Neural cell (in vitro differentiated cells): ENCODE data around the gene WNT5B. TPM values are rescaled to one million over a fixed set of nuclear protein-coding genes. Genes with fewer than 3 reads are reported as not detected.

Source experiments
- H2AFZ ChIP-seq: fragments of 200-600, 300-800 bp; sonication (generic), shearing (Covaris generic); 2 replicates; pipeline ENCODE4 v1.6.0; 2014; ENCODE audit warnings: low read depth, mild to moderate bottlenecking, antibody characterized with exemption, low read length, moderate library complexity
- H3F3A ChIP-seq: fragments of 200-600 bp; shearing (Covaris generic); 2 replicates; pipeline ENCODE4 v1.6.1; 2016; ENCODE audit warnings: mild to moderate bottlenecking, moderate library complexity, mixed read lengths, antibody characterized with exemption, low read length; ENCODE audit not compliant: insufficient read depth, poor library complexity, severe bottlenecking
- H3K27ac ChIP-seq: fragments of 200-600, 300-800 bp; sonication (generic), shearing (Covaris generic); 2 replicates; pipeline ENCODE4 v1.5.1; 2014; ENCODE audit warnings: mild to moderate bottlenecking, low read length, moderate library complexity
- H3K27me3 ChIP-seq: fragments of 300-800, 200-600 bp; sonication (generic), shearing (Covaris generic); 2 replicates; pipeline ENCODE4 v1.6.0; 2014; ENCODE audit warnings: mild to moderate bottlenecking, low read depth, low read length, moderate library complexity; ENCODE audit not compliant: insufficient read depth
- H3K36me3 ChIP-seq: fragments of 300-800, 200-600 bp; sonication (generic), shearing (Covaris generic); 2 replicates; pipeline ENCODE4 v1.5.1; 2014; ENCODE audit warnings: mild to moderate bottlenecking, antibody characterized with exemption, low read length, moderate library complexity; ENCODE audit not compliant: insufficient read depth
- H3K4me2 ChIP-seq: fragments of 300-800, 200-600 bp; sonication (generic), shearing (Covaris generic); 2 replicates; pipeline ENCODE4 v1.6.0; 2014; ENCODE audit warnings: mild to moderate bottlenecking, low read length
- H3K4me3 ChIP-seq: fragments of 300-800, 200-600 bp; sonication (generic), shearing (Covaris generic); 2 replicates; pipeline ENCODE4 v1.5.1; 2014; ENCODE audit warnings: mild to moderate bottlenecking, low read length, moderate library complexity
- H3K79me2 ChIP-seq: fragments of 200-600 bp; shearing (Covaris generic); replicated peaks from 2 replicates; pipeline ENCODE4 v1.6.0; 2014; ENCODE audit warnings: mild to moderate bottlenecking, low read length, moderate library complexity; ENCODE audit not compliant: insufficient read depth
- H3K9ac ChIP-seq: fragments of 300-800, 200-600 bp; sonication (generic), shearing (Covaris generic); 2 replicates; pipeline ENCODE4 v1.6.1; 2016; ENCODE audit warnings: mild to moderate bottlenecking, low read length, mixed read lengths
- H3K9me2 ChIP-seq: fragments of 200-600 bp; shearing (Covaris generic); 2 replicates; pipeline ENCODE4 v1.6.1; 2016; ENCODE audit warnings: mild to moderate bottlenecking, low read length, mixed read lengths; ENCODE audit not compliant: insufficient read depth
- H3K9me3 ChIP-seq: fragments of 200-600, 300-800 bp; sonication (generic), shearing (Covaris generic); 2 replicates; pipeline ENCODE4 v1.6.1; 2016; ENCODE audit warnings: mild to moderate bottlenecking, mixed run types, low read length, moderate library complexity, mixed read lengths
- H4K20me1 ChIP-seq: fragments of 200-600 bp; shearing (Covaris generic); 2 replicates; pipeline ENCODE4 v1.6.1; 2016; ENCODE audit warnings: mild to moderate bottlenecking, mixed run types; ENCODE audit not compliant: insufficient read depth
- EP300 ChIP-seq: fragments of 450-650 bp; conservative IDR thresholded peaks from 2 replicates; pipeline ENCODE4 v1.6.1; 2014; ENCODE audit warnings: antibody characterized with exemption, mild to moderate bottlenecking, moderate library complexity; ENCODE audit not compliant: poor library complexity, severe bottlenecking
- EZH2 ChIP-seq: fragments of 200-600, 300-800 bp; shearing (Covaris generic), sonication (generic); IDR thresholded peaks from 2 replicates; pipeline ENCODE4 v1.6.1; 2014; ENCODE audit warnings: antibody characterized with exemption, low read length, borderline replicate concordance, mild to moderate bottlenecking; ENCODE audit not compliant: insufficient read depth, poor library complexity, severe bottlenecking
- MXI1 ChIP-seq: fragments of 450-650 bp; conservative IDR thresholded peaks from 2 replicates; pipeline ENCODE4 v1.6.1; 2014; ENCODE audit warnings: antibody characterized with exemption, mild to moderate bottlenecking; ENCODE audit not compliant: poor library complexity, severe bottlenecking
- POLR2AphosphoS5 ChIP-seq: IDR thresholded peaks from 2 replicates; pipeline ENCODE4 v1.6.1; 2012
- RAD21 ChIP-seq: fragments of 450-650 bp; conservative IDR thresholded peaks from 2 replicates; pipeline ENCODE4 v1.6.1; 2014; ENCODE audit warnings: antibody characterized with exemption, mild to moderate bottlenecking, moderate library complexity
- SMC3 ChIP-seq: fragments of 450-650 bp; conservative IDR thresholded peaks from 2 replicates; pipeline ENCODE4 v1.6.1; 2014; ENCODE audit warnings: antibody characterized with exemption, mild to moderate bottlenecking, moderate library complexity; ENCODE audit not compliant: poor library complexity
- TAF1 ChIP-seq: IDR thresholded peaks from 2 replicates; pipeline ENCODE4 v1.6.1; 2012; ENCODE audit warnings: low read depth
- polyA plus RNA-seq: library from polyadenylated mRNA; depleted of rRNA; stranded (reverse); fragments of >200 nt; gene quantifications from 2 replicates; pipeline ENCODE4 v1.2.3, GENCODE V29; 2014
- TF ChIP-seq, protein P1 (sequence below): IDR thresholded peaks from 2 replicates; pipeline ENCODE4 v1.6.1; 2012; ENCODE audit warnings: borderline replicate concordance
- TF ChIP-seq, protein P2 (sequence below): fragments of 450-650 bp; IDR thresholded peaks from 2 replicates; pipeline ENCODE4 v1.5.1; 2014; ENCODE audit warnings: antibody characterized with exemption, mild to moderate bottlenecking, moderate library complexity; ENCODE audit not compliant: poor library complexity, severe bottlenecking

Gene WNT5B
- polyA plus RNA-seq, 1 donor from 2014 or later: 17.0 TPM

DNA sequence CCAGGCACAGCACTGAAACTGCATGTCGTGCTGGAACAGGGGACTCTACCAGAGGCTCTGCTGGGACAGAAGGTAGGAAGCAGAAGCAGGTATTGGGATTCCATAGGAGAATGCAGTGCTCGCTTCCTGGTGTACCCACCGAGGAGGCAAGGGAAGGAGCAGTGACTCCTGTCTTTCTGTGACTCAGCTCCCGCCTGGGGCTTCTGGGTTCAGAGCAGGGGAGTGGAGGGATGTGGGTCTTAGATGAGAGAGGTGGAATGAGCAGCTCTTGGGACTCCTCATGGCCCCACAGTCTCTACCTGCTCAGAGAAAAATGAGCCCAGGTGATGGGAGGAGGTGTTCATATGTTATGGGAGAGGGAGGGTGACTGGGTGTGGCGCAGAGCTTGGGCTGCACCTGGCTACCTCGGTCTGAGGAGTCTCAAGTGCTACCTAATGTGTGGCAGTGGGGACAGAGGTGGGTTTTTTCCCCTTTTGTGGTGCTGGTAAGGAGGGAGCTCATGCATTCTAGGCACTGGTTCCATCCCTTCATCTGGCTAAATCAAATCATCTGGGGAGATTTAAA is 26.3 kb downstream of the WNT5B start:
- TF ChIP-seq SMC3 (no peak), RAD21 (no peak), MXI1 (no peak), EZH2 (no peak), POLR2AphosphoS5 (no peak), EP300 (no peak), TAF1 (no peak)
- TF ChIP-seq, protein P1, sequence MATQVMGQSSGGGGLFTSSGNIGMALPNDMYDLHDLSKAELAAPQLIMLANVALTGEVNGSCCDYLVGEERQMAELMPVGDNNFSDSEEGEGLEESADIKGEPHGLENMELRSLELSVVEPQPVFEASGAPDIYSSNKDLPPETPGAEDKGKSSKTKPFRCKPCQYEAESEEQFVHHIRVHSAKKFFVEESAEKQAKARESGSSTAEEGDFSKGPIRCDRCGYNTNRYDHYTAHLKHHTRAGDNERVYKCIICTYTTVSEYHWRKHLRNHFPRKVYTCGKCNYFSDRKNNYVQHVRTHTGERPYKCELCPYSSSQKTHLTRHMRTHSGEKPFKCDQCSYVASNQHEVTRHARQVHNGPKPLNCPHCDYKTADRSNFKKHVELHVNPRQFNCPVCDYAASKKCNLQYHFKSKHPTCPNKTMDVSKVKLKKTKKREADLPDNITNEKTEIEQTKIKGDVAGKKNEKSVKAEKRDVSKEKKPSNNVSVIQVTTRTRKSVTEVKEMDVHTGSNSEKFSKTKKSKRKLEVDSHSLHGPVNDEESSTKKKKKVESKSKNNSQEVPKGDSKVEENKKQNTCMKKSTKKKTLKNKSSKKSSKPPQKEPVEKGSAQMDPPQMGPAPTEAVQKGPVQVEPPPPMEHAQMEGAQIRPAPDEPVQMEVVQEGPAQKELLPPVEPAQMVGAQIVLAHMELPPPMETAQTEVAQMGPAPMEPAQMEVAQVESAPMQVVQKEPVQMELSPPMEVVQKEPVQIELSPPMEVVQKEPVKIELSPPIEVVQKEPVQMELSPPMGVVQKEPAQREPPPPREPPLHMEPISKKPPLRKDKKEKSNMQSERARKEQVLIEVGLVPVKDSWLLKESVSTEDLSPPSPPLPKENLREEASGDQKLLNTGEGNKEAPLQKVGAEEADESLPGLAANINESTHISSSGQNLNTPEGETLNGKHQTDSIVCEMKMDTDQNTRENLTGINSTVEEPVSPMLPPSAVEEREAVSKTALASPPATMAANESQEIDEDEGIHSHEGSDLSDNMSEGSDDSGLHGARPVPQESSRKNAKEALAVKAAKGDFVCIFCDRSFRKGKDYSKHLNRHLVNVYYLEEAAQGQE: no peak
- TF ChIP-seq, protein P2, sequence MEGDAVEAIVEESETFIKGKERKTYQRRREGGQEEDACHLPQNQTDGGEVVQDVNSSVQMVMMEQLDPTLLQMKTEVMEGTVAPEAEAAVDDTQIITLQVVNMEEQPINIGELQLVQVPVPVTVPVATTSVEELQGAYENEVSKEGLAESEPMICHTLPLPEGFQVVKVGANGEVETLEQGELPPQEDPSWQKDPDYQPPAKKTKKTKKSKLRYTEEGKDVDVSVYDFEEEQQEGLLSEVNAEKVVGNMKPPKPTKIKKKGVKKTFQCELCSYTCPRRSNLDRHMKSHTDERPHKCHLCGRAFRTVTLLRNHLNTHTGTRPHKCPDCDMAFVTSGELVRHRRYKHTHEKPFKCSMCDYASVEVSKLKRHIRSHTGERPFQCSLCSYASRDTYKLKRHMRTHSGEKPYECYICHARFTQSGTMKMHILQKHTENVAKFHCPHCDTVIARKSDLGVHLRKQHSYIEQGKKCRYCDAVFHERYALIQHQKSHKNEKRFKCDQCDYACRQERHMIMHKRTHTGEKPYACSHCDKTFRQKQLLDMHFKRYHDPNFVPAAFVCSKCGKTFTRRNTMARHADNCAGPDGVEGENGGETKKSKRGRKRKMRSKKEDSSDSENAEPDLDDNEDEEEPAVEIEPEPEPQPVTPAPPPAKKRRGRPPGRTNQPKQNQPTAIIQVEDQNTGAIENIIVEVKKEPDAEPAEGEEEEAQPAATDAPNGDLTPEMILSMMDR: no peak
- no peak overlapping the region for H3K27ac ChIP-seq
- H3K9me3 ChIP-seq: no peaks in the 10 kb centered on the region
- no peaks in the 10 kb centered on the region for H4K20me1 ChIP-seq
- H3K4me3 ChIP-seq: no peak overlapping the region
- no peaks in the 10 kb centered on the region for H3K27me3 ChIP-seq
- no peaks in the 10 kb centered on the region for H3K79me2 ChIP-seq
- peaks cover 3% of the 10 kb centered on the region for H3F3A ChIP-seq
- H3K9ac ChIP-seq: no peak overlapping the region
- H3K36me3 ChIP-seq: no peaks in the 10 kb centered on the region
- no peak overlapping the region for H3K4me2 ChIP-seq
- no peak overlapping the region for H2AFZ ChIP-seq
- H3K9me2 ChIP-seq: no peaks in the 10 kb centered on the region

DNA sequence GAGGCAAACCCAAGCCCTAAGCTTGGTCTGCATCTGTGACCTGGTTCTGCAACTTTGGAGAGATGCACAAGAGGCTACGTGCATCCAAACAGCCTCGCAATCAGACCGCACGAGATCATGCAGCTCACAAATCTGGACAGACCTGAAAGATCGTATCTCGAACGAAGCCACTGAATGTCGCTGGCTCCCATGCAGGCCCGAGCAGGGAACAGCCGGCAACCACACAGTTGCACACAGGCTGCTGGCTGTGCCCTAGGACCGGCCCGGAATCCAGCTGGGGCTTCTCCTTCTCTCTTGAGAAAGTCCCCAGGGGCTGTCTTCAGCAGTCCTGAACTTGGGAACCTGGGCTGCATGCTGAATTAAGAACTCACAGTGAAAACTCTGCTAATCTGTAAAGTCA is 27.9 kb downstream of the WNT5B start:
- no peaks in the 10 kb centered on the region for H3K36me3 ChIP-seq
- H3K9me3 ChIP-seq: no peaks in the 10 kb centered on the region
- H4K20me1 ChIP-seq: no peaks in the 10 kb centered on the region
- H3K4me2 ChIP-seq: no peak overlapping the region
- H3K27ac ChIP-seq: no peak overlapping the region
- H3K4me3 ChIP-seq: no peak overlapping the region
- no peak overlapping the region for H2AFZ ChIP-seq
- H3K9ac ChIP-seq: no peak overlapping the region
- H3F3A ChIP-seq: peaks cover 3% of the 10 kb centered on the region
- H3K79me2 ChIP-seq: no peaks in the 10 kb centered on the region
- no peaks in the 10 kb centered on the region for H3K9me2 ChIP-seq
- H3K27me3 ChIP-seq: no peaks in the 10 kb centered on the region
- TF ChIP-seq RAD21 (no peak), EP300 (no peak), POLR2AphosphoS5 (no peak), MXI1 (no peak), EZH2 (no peak), TAF1 (no peak), SMC3 (no peak)
- TF ChIP-seq, protein P1: no peak
- TF ChIP-seq, protein P2: no peak
